HepG2 (cell line): ENCODE results near the gene LIME1. TPM values are rescaled to one million over a fixed set of nuclear protein-coding genes. Genes with fewer than 3 reads are reported as not detected.

ENCODE experiments used
- ADNP ChIP-seq: sonication (generic); formaldehyde crosslinking; IDR thresholded peaks from 2 replicates; pipeline ENCODE4 v1.4.0; 2020; ENCODE audit warnings: missing genetic modification reagents
- ATF7 ChIP-seq, 2 experiments: fragments of 450-650 bp in 1 of 2; sonication (generic) in 1 of 2; formaldehyde crosslinking in 1 of 2; IDR thresholded peaks; 2 replicates each; pipeline versions ENCODE4 v1.4.0 to v1.6.1; 2016 to 2020; ENCODE audit warnings: antibody characterized with exemption in 1 of 2, mild to moderate bottlenecking in 1 of 2, missing genetic modification reagents in 1 of 2
- ATM ChIP-seq: fragments of 450-650 bp; IDR thresholded peaks from 2 replicates; pipeline ENCODE4 v1.7.1; 2017; ENCODE audit warnings: mild to moderate bottlenecking, borderline replicate concordance
- E2F5 ChIP-seq: sonication (generic); formaldehyde crosslinking; conservative IDR thresholded peaks from 2 replicates; pipeline ENCODE4 v1.4.0; 2020; ENCODE audit warnings: missing genetic modification reagents
- FOXA3 ChIP-seq: IDR thresholded peaks from 2 replicates; pipeline ENCODE4 v1.6.1; 2016; ENCODE audit warnings: missing genetic modification reagents, missing compliant biosample characterization
- FOXK2 ChIP-seq: fragments of 450-650 bp; IDR thresholded peaks from 2 replicates; pipeline ENCODE4 v1.6.1; 2016
- HHEX ChIP-seq: IDR thresholded peaks from 2 replicates; pipeline ENCODE4 v1.6.1; 2016; ENCODE audit warnings: control low read depth
- HOXA5 ChIP-seq: sonication (generic); formaldehyde crosslinking; IDR thresholded peaks from 2 replicates; pipeline ENCODE4 v1.4.0; 2020; ENCODE audit warnings: missing genetic modification reagents
- KLF11 ChIP-seq: IDR thresholded peaks from 2 replicates; pipeline ENCODE4 v1.6.1; 2016; ENCODE audit warnings: missing compliant biosample characterization
- MTF1 ChIP-seq: sonication (generic); formaldehyde crosslinking; IDR thresholded peaks from 2 replicates; pipeline ENCODE4 v1.5.0; 2020; ENCODE audit warnings: missing genetic modification reagents
- RFX1 ChIP-seq: fragments of 450-650 bp; IDR thresholded peaks from 2 replicates; pipeline ENCODE4 v1.6.1; 2017
- SAP130 ChIP-seq: IDR thresholded peaks from 2 replicates; pipeline ENCODE4 v1.6.1; 2016; ENCODE audit warnings: low read depth
- SYNCRIP ChIP-seq: fragments of 200-400 bp; formaldehyde crosslinking; IDR thresholded peaks from 2 replicates; pipeline ENCODE4 v1.6.1; 2018; ENCODE audit warnings: mild to moderate bottlenecking, low read depth, low read length; ENCODE audit not compliant: insufficient read depth
- ZBTB25 ChIP-seq: IDR thresholded peaks from 2 replicates; pipeline ENCODE4 v1.6.1; 2018; ENCODE audit warnings: missing genetic modification reagents
- ZFP36 ChIP-seq: fragments of 150-350 bp; IDR thresholded peaks from 2 replicates; pipeline ENCODE4 v1.6.1; 2018; ENCODE audit warnings: borderline replicate concordance, low read length, low read depth; ENCODE audit not compliant: partially characterized antibody
- ZMYM4 ChIP-seq: sonication (generic); formaldehyde crosslinking; IDR thresholded peaks from 2 replicates; pipeline ENCODE4 v1.8.1; 2023; ENCODE audit warnings: mild to moderate bottlenecking, missing genetic modification reagents
- ZNF33A ChIP-seq: sonication (generic); formaldehyde crosslinking; IDR thresholded peaks from 2 replicates; pipeline ENCODE4 v1.5.1; 2020; ENCODE audit warnings: missing genetic modification reagents, mild to moderate bottlenecking, moderate library complexity, borderline replicate concordance
- ZNF367 ChIP-seq: sonication (generic); formaldehyde crosslinking; IDR thresholded peaks from 2 replicates; pipeline ENCODE4 v1.4.0; 2020; ENCODE audit warnings: missing genetic modification reagents, borderline replicate concordance
- ZNF564 ChIP-seq: sonication (generic); formaldehyde crosslinking; IDR thresholded peaks from 2 replicates; pipeline ENCODE4 v1.8.1; 2023; ENCODE audit warnings: mild to moderate bottlenecking, missing genetic modification reagents
- ZNF569 ChIP-seq: sonication (generic); formaldehyde crosslinking; IDR thresholded peaks from 2 replicates; pipeline ENCODE4 v1.5.0; 2020; ENCODE audit warnings: mild to moderate bottlenecking, missing genetic modification reagents, moderate library complexity, borderline replicate concordance
- polyA plus RNA-seq, 8 experiments: library from polyadenylated mRNA; depleted of rRNA in 3 of 8; stranded (reverse) in 7 of 8; unstranded in 1 of 8; fragments of >200 nt; fragmentation: Illumina TruSeq in 4 of 8; extraction: Trizol in 4 of 8; gene quantifications; 2 replicates each; pipeline versions ENCODE4 v1.2.1 to v1.2.3, GENCODE V29; 2011 to 2016; ENCODE audit warnings: low read depth in 4 of 8, missing spikeins in 1 of 8, mixed read lengths in 1 of 8; ENCODE audit not compliant: insufficient read depth in 1 of 8
- total RNA-seq, 5 experiments: library from RNA; depleted of rRNA; stranded (reverse); fragments of >200 nt; fragmentation: Illumina TruSeq; extraction: Trizol; gene quantifications; 2 replicates each; pipeline ENCODE4 v1.2.3, GENCODE V29; 2016; ENCODE audit warnings: low read depth in 1 of 5
- TF ChIP-seq, protein P1 (sequence below): sonication (generic); formaldehyde crosslinking; IDR thresholded peaks from 2 replicates; pipeline ENCODE4 v1.5.0; 2020; ENCODE audit warnings: missing genetic modification reagents
- TF ChIP-seq, protein P2 (sequence below): sonication (generic); formaldehyde crosslinking; IDR thresholded peaks from 2 replicates; pipeline ENCODE4 v1.5.0; 2020; ENCODE audit warnings: mild to moderate bottlenecking, missing genetic modification reagents
- TF ChIP-seq, protein P3 (sequence below), 2 experiments: IDR thresholded peaks; 2 replicates each; pipeline ENCODE4 v1.6.1; 2011 to 2012; ENCODE audit warnings: low read length in 2 of 2, borderline replicate concordance in 1 of 2, low read depth in 1 of 2, mild to moderate bottlenecking in 1 of 2, moderate library complexity in 1 of 2

Gene LIME1
- total and polyA plus RNA-seq, 2 of the 13 experiments (the other 11 are each of a cell fraction or from before 2014, with no cell fraction given), result 13.0 to 61.5 TPM

DNA sequence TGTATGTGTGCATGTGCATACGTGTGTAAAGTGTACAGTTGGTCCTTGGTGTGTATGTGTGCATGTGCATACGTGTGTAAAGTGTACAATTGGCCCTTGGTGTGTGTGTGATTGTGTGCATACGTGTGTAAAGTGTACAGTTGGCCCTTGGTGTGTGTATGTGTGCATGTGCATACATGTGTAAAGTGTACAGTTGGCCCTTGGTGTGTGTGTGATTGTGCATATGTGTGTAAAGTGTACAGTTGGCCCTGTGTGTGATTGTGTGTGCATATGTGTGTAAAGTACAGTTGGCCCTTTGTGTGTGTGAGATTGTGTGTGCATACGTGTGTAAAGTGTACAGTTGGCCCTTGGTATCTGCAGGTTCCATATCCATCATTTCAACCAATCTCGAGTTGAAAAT, 5.1 kb upstream of the LIME1 start (continued):
- TF ChIP-seq ZNF367 (no peak), E2F5 (no peak), RFX1 (no peak), SYNCRIP (no peak), ZNF569 (no peak), ZMYM4 (CRISPR knock-in tag) (no peak), ATF7 (IDR thresholded peaks at IDR 0.05) (peak; percentile 25; the same call in 1 of the 2 replicates), ATF7 (CRISPR knock-in tag; IDR thresholded peaks at IDR 0.05) (no peak), ATM (peak; percentile 48; the same call in 1 of the 2 replicates), ADNP (no peak), FOXA3 (CRISPR knock-in tag) (no peak), ZBTB25 (CRISPR knock-in tag) (no peak), MTF1 (no peak), HOXA5 (CRISPR knock-in tag) (no peak), ZFP36 (no peak), HHEX (CRISPR knock-in tag) (no peak), SAP130 (CRISPR knock-in tag) (no peak), ZNF33A (CRISPR knock-in tag) (no peak), KLF11 (CRISPR knock-in tag) (no peak), ZNF564 (CRISPR knock-in tag) (no peak), FOXK2 (peak; percentile 38; the same call in 1 of the 2 replicates)
- TF ChIP-seq, protein P1, sequence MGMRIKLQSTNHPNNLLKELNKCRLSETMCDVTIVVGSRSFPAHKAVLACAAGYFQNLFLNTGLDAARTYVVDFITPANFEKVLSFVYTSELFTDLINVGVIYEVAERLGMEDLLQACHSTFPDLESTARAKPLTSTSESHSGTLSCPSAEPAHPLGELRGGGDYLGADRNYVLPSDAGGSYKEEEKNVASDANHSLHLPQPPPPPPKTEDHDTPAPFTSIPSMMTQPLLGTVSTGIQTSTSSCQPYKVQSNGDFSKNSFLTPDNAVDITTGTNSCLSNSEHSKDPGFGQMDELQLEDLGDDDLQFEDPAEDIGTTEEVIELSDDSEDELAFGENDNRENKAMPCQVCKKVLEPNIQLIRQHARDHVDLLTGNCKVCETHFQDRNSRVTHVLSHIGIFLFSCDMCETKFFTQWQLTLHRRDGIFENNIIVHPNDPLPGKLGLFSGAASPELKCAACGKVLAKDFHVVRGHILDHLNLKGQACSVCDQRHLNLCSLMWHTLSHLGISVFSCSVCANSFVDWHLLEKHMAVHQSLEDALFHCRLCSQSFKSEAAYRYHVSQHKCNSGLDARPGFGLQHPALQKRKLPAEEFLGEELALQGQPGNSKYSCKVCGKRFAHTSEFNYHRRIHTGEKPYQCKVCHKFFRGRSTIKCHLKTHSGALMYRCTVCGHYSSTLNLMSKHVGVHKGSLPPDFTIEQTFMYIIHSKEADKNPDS, result no peak
- TF ChIP-seq, protein P2, sequence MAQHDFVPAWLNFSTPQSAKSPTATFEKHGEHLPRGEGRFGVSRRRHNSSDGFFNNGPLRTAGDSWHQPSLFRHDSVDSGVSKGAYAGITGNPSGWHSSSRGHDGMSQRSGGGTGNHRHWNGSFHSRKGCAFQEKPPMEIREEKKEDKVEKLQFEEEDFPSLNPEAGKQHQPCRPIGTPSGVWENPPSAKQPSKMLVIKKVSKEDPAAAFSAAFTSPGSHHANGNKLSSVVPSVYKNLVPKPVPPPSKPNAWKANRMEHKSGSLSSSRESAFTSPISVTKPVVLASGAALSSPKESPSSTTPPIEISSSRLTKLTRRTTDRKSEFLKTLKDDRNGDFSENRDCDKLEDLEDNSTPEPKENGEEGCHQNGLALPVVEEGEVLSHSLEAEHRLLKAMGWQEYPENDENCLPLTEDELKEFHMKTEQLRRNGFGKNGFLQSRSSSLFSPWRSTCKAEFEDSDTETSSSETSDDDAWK, result no peak
- TF ChIP-seq, protein P3, sequence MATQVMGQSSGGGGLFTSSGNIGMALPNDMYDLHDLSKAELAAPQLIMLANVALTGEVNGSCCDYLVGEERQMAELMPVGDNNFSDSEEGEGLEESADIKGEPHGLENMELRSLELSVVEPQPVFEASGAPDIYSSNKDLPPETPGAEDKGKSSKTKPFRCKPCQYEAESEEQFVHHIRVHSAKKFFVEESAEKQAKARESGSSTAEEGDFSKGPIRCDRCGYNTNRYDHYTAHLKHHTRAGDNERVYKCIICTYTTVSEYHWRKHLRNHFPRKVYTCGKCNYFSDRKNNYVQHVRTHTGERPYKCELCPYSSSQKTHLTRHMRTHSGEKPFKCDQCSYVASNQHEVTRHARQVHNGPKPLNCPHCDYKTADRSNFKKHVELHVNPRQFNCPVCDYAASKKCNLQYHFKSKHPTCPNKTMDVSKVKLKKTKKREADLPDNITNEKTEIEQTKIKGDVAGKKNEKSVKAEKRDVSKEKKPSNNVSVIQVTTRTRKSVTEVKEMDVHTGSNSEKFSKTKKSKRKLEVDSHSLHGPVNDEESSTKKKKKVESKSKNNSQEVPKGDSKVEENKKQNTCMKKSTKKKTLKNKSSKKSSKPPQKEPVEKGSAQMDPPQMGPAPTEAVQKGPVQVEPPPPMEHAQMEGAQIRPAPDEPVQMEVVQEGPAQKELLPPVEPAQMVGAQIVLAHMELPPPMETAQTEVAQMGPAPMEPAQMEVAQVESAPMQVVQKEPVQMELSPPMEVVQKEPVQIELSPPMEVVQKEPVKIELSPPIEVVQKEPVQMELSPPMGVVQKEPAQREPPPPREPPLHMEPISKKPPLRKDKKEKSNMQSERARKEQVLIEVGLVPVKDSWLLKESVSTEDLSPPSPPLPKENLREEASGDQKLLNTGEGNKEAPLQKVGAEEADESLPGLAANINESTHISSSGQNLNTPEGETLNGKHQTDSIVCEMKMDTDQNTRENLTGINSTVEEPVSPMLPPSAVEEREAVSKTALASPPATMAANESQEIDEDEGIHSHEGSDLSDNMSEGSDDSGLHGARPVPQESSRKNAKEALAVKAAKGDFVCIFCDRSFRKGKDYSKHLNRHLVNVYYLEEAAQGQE (IDR thresholded peaks at IDR 0.05; ENCODE audit: borderline replicate concordance in 1 of 2, low read depth in 1 of 2, low read length in 2 of 2), result no peak
